ENCODE results near the gene CBS.
"Not testable (repeated sequence)": the region's sequence is repeated elsewhere in the genome, so short reads cannot be mapped to it uniquely, and the experiment has no call there.

CBS gene

GRCh38 chr21:43037918-43038658, 37.5 kb downstream of the CBS start:
- DNase-seq (ENCODE audit: low read depth, low spot score); in situ Hi-C loops (cut with HindIII; ENCODE audit: low sequenced_read_pairs); H3K4me3 ChIP-seq (ENCODE audit: low read depth, low read length): not testable (repeated sequence)

DNA sequence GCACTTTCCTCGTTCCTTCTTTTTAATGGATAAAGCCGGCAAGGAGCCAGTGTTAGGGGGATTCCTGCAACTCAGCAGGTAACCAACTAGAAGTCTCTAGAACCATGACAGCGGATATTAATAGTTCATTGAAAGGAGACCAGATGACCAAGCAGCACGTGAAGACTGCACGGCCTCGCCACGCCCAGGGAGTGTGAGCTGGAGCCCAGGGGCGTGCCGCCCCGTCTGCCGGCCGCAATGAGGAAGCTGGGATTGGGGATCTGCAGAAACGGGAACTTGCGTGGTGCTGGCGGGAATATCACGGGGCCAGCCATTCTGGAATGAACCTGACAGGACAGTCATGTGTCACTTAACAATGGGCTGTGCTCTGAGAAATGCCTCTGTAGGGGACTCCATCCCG, 38.7 kb downstream of the CBS start:
- in situ Hi-C loops (cut with HindIII; ENCODE audit: low sequenced_read_pairs); H3K4me3 ChIP-seq (ENCODE audit: low read depth, low read length); DNase-seq (ENCODE audit: low read depth, low spot score): not testable (repeated sequence)

DNA sequence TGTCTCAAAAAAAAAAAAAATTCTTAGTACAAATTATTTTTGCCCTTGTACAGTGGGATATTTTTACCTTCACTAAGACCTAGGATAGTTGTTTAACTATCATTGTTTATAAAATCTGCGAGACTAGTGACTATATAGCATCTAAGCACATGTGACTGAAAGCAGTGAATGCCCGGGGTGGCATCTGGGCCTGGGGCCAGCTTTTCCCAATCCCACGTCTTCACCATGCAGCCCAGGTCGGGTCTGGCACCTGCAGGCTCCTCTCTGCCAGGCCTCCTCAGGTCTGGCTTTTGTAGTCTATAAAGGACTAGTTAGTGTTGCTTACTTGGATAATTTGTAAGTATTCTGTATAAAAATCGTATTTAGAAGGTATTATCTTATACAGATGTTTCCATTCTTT, 40.8 kb downstream of the CBS start:
- H3K4me3 ChIP-seq (ENCODE audit: low read depth, low read length), result no peak overlapping the region
- TF ChIP-seq CTCF (IDR thresholded peaks at IDR 0.05; ENCODE audit: low read depth, low read length), result no peak
- in situ Hi-C loops (cut with HindIII; ENCODE audit: low sequenced_read_pairs), result no loop called here
- no peak for DNase-seq (ENCODE audit: low read depth, low spot score)

DNA sequence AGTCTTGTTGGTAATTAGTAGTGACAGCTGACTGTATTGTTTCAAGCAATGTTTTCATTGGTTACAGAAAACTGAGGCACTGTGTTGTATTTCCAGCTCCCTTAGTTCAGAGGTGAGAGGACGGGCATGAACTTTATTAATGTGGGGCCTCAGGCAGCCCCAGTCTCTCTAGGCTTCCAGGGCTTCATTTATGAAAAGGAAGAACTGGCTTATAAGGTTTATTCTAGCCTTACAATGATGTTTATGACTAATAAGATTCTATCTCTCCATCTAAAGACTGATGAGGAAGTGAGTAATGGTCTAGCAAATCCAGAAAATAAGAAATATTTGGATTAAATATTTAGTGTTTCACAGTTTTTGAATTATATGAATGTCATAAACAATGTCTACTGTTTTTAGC, 41.5 kb downstream of the CBS start:
- in situ Hi-C loops (cut with HindIII; ENCODE audit: low sequenced_read_pairs), result no loop called here
- no peak overlapping the region for H3K4me3 ChIP-seq (ENCODE audit: low read depth, low read length)
- DNase-seq (ENCODE audit: low read depth, low spot score), result no peak
- TF ChIP-seq CTCF (IDR thresholded peaks at IDR 0.05; ENCODE audit: low read depth, low read length), result no peak

GRCh38 chr21:43031121-43031619, 44.5 kb downstream of the CBS start:
- no peak overlapping the region for H3K4me3 ChIP-seq (ENCODE audit: low read depth, low read length)
- DNase-seq (ENCODE audit: low read depth, low spot score), result no peak
- in situ Hi-C loops (cut with HindIII; ENCODE audit: low sequenced_read_pairs), result no loop called here
- no peak for TF ChIP-seq CTCF (IDR thresholded peaks at IDR 0.05; ENCODE audit: low read depth, low read length)

- no peak for DNase-seq (ENCODE audit: low read depth, low spot score)
- no peak for TF ChIP-seq CTCF (IDR thresholded peaks at IDR 0.05; ENCODE audit: low read depth, low read length)
- in situ Hi-C loops (cut with HindIII; ENCODE audit: low sequenced_read_pairs), result no loop called here
- no peak overlapping the region for H3K4me3 ChIP-seq (ENCODE audit: low read depth, low read length)
Observed at GRCh38 chr21:43029785-43030184, 45.9 kb downstream of the CBS start.

- DNase-seq (ENCODE audit: low read depth, low spot score), result no peak
- no peak overlapping the region for H3K4me3 ChIP-seq (ENCODE audit: low read depth, low read length)
- TF ChIP-seq CTCF (IDR thresholded peaks at IDR 0.05; ENCODE audit: low read depth, low read length), result no peak
- in situ Hi-C loops (cut with HindIII; ENCODE audit: low sequenced_read_pairs), result no loop called here
Observed at GRCh38 chr21:43027846-43028731, 47.5 kb downstream of the CBS start.
